SW480 (cell line): ENCODE results near the gene CLIC1.
"Not testable (repeated sequence)": the region's sequence is repeated elsewhere in the genome, so short reads cannot be mapped to it uniquely, and the experiment has no call there.

ENCODE experiments used
- DNase-seq: peaks from one replicate; pipeline ENCODE4 v3.0.0-alpha.2; 2016; ENCODE audit warnings: low spot score

CLIC1 gene

DNA sequence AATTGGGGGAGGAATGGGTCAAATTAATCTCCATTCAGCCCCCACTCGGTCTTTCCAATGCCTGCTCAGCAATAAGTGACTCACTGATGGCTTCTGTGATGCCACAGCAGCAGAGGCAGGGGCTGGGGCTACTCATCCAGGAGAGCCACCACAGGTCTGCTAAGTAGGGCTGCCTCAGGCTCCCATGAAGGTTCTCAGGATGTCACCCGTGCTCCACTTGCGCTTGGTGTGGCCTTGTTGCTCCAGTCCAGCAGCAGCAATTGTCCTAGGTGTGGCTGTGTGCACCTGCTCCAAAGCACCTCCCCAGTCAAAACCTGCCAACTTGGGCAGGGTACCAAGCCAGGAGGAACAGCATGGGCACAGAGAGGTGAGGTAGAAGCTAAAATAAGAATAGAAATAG lies 14.2 kb downstream of the CLIC1 start:
- DNase-seq, result no peak

- no peak for DNase-seq
These were observed 14.8 kb downstream of the CLIC1 start, which contains the start of gene LY6G6C for GRCh38 chr6:31721351-31722020. Gene LY6G6C (minus strand): TSS chr6:31721746. CDS start chr6:31721679, 67 bp downstream.

GRCh38 chr6:31720196-31720770 lies 16.0 kb downstream of the CLIC1 start:
- DNase-seq, result no peak

DNA sequence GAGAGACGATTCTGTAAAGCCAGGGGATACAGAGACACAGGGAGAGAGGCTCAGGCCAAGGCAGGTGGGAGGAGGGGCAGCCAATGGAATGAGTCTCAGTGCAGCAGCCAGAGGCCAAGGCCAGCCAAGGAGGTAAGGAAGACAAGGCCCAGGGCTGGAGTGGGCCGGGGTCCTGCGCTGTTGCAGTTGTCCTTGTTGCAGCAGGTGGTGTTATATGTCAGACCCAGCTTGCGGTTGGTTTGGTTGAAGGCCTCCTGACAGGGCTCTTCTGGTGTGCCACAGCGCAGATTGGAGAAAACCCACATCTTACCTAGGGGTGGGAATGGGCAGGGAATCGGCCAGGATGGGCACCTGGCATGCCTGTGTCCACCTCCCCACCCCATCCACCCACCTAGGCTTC lies 17.3 kb downstream of the CLIC1 start:
- DNase-seq, result no peak

GRCh38 chr6:31718265-31718664 lies 18.1 kb downstream of the CLIC1 start:
- DNase-seq, result no peak

DNA sequence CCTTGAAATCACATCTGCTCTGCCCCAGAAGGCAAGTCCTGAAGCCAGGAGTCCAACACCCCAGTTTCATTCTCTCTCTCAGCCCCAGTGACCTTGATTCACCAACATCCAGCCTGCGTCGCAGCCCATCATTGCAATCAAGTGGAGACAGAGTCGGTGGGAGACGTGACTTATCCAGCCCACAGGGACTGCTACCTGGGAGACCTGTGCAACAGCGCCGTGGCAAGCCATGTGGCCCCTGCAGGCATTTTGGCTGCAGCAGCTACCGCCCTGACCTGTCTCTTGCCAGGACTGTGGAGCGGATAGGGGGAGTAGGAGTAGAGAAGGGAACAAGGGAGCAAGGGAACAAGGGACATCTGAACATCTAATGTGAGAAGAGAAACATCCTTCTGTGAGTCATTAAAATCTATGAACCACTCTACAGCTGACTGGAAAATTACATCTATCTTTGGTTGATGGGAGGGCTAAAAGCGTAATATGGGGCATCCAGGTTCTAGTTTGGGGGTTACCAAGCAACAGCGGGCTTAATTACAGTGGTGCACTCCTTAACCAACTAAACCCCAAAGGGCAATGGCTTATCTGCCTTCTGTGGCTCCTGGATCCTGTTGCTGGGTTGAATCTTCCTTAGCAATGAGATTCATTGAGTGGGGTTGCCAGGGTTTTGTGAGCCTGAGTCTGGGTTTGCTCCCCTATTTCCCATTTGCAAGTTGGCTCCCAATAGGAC lies 18.7 kb downstream of the CLIC1 start:
- no peak for DNase-seq

DNA sequence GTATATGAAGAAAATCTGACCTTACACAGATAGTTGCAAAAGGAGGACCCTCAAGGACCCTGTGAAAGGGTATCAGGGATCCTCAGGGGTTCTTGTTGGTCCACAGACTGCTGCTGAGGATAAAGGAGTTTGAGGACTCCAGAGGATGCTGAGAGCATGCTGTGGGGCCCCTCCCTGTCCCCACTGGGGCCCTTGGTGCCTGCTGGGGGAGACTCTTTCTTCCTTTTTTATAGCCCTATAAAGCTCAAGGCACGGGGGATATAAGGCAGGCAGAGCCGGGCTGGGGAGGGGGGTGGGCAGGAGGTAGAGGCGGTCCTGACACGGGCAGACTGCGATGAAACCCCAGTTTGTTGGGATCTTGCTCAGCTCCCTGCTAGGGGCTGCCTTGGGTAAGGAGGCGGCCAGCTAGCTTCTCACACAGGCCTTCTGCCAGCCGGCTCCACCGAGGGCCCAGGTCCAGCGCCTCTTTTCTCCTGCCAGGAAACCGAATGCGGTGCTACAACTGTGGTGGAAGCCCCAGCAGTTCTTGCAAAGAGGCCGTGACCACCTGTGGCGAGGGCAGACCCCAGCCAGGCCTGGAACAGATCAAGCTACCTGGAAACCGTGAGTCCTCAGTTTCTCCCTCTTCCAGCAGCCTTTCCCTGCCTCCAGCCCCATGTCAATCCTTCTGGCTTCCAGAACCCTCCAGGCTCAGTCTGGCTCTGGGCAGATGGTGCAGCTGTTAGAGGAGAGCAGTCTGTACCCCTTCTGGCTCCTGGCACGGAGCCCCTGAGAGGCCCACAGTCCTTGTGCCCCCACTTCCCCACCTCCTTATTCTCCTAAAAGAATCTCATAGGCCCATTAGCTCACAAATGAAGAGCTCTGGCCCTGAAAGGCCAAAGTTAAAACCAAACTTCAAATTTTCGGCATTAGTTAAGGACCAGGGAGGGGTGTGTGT lies 21.0 kb downstream of the CLIC1 start, which contains the start of gene LY6G6D:
Gene LY6G6D, plus strand, starts transcription at position 327 of the 937 bp plus-strand sequence. Its CDS starts 8 bp downstream, at position 335.
- no peak for DNase-seq

GRCh38 chr6:31713991-31714684 lies 22.2 kb downstream of the CLIC1 start:
- DNase-seq, result peak; percentile 95

- no peak for DNase-seq
These were observed 22.9 kb downstream of the CLIC1 start for GRCh38 chr6:31713465-31713864.

- DNase-seq, result peak; percentile 74
These were observed 24.0 kb downstream of the CLIC1 start for GRCh38 chr6:31712296-31712695.

- no peak for DNase-seq
These were observed 25.1 kb downstream of the CLIC1 start for GRCh38 chr6:31711233-31711632.

DNA sequence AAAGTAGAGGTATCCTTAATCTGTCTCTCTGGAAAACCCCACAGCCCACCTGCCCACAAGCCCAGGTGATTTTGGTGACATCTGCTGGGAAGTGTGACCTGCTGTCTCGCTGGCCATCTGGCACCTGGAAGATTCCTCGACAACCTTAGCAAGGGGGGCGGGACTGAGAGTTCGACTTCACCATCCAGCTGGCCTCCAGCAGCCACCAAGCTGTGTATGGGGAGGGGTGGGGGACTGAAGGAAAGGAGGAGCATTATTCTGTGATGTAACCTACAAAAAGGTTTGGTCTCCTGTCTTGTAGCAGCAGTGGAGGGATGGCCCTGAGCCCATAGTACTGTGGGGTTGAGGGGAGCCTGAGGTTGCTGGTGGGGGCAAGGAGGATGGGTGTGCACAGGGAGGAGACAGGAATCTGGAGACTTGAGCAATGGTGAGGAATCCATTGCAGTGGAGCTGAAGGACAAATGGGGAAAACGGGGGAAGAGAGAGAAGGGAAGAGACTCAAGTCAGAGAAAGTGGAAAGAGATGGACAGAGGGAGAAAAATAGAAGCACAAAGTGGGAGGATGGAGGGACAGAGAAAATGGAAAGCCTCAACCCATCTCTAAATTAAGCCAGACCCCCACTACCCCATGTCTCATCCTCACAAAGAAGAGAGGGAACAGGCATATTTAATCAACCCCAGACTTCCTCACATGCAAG lies 25.7 kb downstream of the CLIC1 start:
- no peak for DNase-seq

DNA sequence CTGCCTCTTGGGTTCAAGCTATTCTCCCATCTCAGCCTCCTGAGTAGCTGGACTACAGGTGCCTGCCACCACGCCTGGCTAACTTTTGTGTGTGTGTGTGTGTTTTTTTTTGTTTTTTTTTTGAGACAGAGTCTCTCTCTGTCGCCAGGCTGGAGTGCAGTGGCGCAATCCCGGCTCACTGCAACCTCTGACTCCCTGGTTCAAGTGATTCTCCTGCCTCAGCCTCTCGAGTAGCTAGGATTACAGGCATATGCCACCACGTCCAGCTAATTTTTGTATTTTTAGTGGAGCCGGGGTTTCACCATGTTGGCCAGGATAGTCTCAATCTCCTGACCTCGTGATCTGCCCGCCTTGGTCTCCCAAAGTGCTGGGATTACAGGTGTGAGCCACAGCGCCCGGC lies 27.2 kb downstream of the CLIC1 start:
- not testable (repeated sequence) for DNase-seq

DNA sequence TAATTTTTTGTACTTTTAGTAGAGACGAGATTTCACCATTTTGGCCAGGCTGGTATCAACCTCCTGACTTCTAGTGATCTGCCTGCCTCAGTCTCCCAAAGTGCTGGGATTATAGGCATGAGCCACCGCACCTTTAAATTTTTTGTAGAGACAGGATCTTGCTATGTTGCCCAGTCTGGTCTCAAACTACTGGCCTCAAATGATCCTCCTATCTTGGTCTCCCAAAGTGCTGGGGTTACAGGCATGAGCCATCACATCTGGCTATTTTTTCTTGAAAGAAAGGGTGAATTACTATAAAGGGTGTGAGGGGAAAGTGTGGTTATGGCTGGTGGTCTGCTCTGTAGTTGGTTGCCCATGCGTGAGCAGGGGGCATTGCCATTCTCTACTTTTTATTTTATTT lies 28.1 kb downstream of the CLIC1 start:
- no peak for DNase-seq

- no peak for DNase-seq
These were observed 28.6 kb downstream of the CLIC1 start for GRCh38 chr6:31707701-31708100.

DNA sequence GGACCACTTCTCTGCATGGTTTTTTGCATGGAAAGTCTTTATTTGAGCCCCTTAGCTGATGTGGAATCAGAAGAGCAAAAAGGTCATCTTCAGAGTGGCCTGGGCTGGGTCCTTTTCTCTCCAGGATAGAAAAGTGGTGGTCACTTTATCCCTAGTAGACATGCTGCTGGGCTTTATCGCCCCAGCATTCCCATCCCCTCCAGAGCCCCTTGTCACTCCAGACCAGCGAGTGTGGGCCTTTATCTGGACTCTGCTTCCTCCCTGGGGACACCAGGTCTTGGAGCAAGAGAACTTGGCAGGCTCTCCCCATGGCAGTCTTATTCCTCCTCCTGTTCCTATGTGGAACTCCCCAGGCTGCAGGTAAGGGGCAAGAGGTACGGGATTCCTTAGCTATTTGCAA lies 29.7 kb downstream of the CLIC1 start, which contains the start of gene LY6G6F:
Gene LY6G6F, plus strand, starts transcription at position 268 of the 400 bp plus-strand sequence. Its CDS starts 41 bp downstream, at position 309.
- DNase-seq, result no peak

- no peak for DNase-seq
These were observed 30.4 kb downstream of the CLIC1 start for GRCh38 chr6:31705931-31706330.

DNA sequence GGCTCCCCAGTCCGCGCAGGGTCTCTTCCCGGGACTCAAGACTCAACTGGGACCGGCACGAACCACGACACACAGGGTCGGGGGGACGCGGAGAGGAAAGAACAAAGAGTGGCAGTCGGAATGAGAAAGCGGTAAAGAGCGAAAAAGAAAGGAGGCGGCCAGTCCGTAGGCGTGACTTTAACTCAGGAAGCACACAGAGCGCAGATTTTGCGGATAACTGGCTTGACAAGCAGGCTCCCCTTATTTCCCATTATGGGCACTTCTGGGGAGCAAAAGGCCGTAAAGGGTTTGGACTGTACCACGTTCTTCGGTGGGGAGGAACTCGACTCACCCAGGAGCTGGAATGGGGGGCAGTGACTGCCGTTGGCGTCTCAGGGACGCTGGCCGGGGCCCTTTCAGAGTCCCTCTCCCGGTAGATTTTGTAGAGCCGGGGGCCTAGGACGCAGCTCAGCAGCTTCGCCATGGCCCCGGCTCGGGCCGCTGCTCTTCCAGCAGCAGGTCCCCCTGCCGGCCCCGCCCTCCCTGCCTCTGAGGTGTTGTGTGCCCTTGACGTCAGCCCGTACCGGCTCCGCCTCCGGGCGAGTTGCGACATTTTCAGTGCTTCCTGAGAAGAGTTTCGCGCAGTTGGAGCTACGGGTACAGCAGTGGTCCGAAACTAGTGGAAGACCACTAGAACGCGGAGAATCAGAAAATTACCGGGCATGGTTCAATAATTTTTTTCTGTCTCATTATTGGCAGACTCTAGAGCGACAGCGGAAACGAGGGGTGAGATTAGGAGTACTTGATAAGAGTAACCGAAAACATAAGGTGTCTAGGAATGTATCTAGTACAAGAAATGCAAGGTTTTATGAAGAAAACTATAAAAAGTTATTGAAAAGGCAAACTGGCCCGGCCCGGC lies 33.3 kb downstream of the CLIC1 start, which contains the start of gene ABHD16A:
Gene ABHD16A, minus strand, starts transcription at position 506 of the 898 bp plus-strand sequence. Its CDS starts 43 bp downstream, at position 463.
- peak; percentile 92 for DNase-seq

DNA sequence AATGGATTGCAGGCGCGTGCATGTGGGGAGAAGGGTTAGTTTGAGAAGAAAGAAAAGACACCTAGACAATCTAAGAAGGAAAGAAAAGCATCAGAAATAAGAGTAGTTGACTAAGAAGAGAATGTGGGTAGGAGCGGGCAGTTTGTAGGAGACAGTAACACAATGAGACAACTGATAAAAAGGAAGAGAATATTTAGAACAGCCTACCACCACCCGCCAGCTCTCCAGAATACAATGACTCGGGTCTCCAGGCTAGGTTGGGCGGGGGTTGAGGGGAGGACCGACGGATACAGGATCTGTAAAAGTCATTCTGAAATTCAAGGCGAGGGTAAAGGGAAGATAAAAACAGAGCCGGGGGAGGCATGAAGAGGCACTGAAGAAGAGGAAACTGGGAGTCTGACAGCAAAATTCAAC lies 33.9 kb downstream of the CLIC1 start:
- no peak for DNase-seq
